Measurements from ENCODE around the gene USP13.

DNA sequence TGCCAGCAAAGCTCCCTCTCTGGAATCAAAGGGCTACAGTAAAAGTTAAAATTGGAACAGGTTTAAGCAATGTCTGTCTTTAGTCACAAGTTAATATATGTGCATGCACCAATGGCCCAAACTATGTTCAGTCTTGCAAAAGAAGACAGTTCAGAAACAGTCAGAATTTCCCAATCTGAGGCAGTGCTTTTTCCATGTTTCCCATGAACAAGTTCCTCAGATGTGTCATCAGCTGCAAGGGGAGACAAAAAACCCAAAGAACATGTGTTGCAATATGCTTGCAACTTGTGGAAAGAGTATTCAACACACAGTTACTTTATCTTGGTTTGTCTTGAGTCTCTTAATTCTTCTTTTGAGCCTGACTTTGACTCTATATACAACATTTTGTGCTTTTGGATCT lies 148.4 kb downstream of the USP13 start:
- TF ChIP-seq, protein P1, sequence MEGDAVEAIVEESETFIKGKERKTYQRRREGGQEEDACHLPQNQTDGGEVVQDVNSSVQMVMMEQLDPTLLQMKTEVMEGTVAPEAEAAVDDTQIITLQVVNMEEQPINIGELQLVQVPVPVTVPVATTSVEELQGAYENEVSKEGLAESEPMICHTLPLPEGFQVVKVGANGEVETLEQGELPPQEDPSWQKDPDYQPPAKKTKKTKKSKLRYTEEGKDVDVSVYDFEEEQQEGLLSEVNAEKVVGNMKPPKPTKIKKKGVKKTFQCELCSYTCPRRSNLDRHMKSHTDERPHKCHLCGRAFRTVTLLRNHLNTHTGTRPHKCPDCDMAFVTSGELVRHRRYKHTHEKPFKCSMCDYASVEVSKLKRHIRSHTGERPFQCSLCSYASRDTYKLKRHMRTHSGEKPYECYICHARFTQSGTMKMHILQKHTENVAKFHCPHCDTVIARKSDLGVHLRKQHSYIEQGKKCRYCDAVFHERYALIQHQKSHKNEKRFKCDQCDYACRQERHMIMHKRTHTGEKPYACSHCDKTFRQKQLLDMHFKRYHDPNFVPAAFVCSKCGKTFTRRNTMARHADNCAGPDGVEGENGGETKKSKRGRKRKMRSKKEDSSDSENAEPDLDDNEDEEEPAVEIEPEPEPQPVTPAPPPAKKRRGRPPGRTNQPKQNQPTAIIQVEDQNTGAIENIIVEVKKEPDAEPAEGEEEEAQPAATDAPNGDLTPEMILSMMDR (IDR thresholded peaks at IDR 0.05; ENCODE audit: poor library complexity), result no peak
- TF ChIP-seq EZH2phosphoT487 (IDR thresholded peaks at IDR 0.05; ENCODE audit: low read depth, severe bottlenecking, unreplicated experiment) (no peak), EZH2 (IDR thresholded peaks at IDR 0.05; ENCODE audit: borderline replicate concordance) (no peak)

Data from hepatocyte (in vitro differentiated cells).